ENCODE data around the gene G3BP2.

Gene G3BP2

DNA sequence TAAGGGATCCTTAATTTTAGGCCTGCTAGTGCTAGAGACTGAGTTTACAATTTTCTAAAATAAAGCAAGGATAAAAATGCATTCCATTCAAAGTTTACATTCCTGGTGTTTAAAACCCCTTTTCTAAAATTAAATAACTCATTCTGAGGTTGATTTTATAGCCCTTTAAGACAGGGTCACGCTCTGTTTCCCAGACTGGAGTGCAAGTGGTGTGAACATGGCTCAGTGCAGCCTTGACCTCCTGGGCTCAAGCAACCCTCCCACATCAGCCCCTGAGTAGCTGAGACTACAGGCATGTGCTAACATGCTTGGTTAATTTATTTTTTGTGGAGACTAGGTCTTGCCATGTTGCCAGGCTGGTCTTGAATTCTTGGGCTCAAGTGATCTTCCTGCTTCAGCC is 36.0 kb downstream of the G3BP2 start:
- no peak for DNase-seq

DNA sequence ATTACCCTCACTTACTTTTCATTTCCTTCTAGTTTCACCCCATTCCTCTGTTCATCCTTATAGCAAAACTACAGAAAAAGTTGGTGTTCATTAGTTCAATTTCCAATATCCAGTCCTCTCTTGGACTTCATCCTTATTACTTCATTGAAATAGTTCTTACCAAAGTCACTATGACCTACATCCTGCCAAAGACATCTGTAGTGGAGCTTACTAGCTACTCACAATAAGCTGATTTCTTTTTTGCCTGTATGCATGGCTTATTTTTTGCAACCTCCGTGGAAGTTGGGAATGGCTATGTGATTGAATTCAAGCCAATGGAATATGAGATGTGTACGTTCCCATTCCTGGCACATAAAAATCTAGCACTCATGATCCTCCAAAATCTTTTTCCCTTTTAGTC is 38.3 kb downstream of the G3BP2 start:
- no peak for DNase-seq

DNA sequence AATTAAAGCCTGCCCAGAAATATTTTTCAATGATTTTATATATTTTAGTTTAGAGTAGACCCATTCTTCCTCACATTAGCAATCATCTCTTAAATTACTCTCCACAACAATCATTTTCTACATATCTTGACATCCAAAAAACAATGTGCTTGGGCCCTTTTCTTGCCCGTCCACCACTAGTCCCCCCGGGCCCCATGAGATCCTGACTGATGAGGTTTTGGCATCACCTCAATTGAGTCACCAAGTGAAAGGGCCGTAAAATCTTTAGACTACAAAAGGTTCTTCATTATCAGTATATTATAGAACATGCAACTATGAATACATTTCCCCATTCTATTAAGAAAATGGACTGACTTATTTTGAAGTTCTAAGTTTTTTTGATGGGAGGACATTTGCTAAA is 38.9 kb downstream of the G3BP2 start:
- no peak for DNase-seq

DNA sequence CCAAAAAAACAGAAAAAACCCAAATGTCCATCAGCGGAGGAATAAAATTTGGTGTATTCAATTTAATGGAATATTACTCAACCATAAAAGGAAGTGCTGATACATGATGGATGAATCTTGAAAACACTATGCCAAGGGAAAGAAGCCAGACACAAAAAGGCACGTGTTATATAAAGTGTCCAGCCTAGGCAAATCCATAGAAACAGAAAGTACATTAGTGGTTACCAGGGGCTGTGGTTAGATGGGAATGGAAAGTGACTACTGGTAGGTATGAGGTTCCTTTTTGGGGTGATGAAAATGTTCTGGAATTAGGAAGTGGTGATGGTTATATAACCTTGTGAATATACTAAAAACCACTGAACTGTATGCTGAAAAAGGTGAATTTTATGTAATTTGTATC is 39.4 kb downstream of the G3BP2 start:
- DNase-seq: no peak

DNA sequence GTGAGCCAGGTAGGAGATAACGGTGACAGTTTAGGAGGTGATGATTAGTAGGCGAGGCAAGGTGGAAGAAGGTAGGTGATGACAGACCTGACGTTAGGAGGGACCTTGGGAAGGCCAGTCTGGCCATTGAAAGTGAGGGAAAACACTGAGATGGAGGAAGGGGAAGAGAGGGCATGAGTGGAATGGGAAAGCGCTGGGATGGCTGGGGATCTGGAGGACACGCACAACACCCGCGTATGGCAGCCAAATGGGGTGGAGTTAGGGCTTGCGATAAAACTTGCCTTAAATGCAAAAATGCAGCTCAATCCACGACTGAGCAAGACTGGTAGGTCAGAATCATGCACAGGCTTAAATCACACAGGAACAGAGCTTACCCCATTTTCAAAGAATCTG is 42.3 kb downstream of the G3BP2 start:
- no peak for DNase-seq

DNA sequence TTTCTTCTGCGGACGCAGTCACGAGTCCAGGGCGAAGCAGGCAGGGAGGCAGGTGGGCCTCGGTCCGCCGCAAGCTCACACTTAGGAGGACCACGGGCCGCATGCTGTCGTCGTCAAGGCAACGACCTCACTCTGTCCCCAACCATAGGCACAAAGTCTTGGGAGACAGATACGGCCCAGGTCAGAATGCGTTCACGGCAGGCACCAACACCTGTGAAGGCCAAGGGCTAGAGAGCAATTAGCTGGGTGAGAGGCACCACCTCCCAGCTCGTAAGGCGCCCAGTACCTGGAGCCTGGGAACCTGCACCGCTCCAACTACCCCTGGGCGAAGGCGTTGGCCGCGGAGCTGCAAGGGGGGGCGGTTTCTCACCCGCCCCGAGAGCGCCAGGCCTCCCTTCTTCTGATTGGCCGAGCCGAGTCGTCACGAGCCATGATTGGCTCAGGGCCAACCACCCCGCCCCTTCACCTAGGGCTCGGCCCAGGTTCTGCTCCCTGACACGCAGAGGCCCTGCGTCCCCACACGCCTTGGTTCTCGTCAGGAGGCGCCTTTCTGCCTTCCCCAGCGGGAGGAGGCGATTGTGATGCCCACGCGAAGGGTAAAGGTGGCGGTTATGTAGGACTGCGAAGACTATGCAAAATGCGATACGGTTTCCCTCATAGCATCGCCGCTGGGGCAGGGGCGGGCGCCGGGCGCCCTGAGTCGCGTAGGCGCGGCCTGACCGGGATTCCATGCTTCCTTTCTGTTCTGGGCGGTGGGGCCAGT is 42.9 kb downstream of the G3BP2 start, which contains the start of gene CDKL2:
Gene CDKL2 (minus strand): TSS at position 355 of the 763 bp plus-strand sequence. CDS start 4,540 bp downstream, outside the sequence.
- peak; percentile 97 for DNase-seq

DNA sequence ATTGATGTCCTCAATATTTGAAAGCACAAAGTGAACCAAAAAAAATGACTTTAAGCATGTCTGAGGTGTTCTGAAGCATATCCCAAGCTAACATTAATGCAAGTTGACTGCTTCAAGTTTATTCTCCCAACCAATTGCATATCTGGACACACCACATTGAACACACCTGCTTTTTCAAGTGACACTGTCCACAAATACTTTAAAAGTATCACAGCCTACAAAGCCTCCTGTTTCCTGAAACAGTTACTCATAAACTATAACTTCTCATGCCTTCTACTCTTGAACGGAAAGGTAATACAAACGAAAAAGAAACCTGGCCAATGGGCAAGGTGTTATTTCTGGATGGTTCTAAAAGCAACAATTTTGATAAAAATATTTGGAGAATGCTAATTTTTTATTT is 44.0 kb downstream of the G3BP2 start:
- DNase-seq: no peak

DNA sequence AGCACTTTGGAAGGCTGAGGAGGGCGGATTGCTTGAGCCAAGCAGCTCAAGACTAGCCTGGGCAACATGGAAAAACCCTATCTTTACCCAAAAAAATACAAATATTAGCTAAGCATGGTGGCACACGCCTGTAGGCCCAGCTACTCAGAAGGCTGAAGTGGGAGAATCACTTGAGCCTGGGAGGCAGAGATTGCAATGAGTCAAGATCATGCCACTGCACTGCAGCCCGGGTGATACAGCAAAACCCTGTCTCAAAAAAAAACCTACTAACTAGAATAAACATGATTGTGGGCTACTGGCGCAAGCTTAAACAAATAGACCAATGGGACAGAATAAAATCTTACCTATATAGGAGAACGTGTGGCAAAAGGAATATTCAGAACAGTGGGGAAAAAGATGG is 50.2 kb downstream of the G3BP2 start:
- no peak for DNase-seq

DNA sequence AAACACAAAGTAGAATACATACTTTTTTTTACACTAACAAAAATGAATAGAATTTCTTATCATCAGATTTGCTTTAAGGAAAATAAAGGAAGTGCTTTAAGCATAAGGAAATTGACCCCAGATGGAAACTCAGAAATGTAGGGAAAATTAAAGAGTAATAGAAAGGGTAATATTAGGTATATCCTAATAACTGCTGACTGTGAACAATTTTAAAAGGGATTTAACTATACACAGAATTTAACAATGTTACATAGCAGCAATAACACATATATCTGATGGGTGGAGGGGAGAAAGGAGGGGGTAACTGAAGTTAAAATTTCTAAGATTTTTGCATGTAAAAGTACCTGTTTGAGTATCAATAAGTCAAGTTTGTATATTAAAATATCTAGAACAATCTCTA is 51.5 kb downstream of the G3BP2 start:
- DNase-seq: no peak

DNA sequence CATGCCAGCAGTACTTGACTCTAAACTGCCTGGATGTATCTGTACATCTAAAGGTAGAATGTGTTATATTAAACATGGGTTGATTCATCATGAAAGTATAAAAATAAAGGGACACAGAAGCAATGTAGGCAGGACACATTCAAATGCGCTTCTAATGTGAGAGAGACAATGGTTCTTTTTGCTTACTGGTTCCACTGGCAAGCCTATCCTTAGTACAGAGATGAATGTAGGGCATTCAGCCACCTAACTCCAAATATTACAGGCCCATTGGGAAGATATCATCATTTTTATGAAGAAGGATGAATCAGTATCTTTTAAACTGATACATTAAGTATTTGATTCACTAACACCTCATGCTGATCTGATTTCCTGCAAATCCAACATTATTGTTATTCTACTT is 60.9 kb downstream of the G3BP2 start:
- DNase-seq: no peak

DNA sequence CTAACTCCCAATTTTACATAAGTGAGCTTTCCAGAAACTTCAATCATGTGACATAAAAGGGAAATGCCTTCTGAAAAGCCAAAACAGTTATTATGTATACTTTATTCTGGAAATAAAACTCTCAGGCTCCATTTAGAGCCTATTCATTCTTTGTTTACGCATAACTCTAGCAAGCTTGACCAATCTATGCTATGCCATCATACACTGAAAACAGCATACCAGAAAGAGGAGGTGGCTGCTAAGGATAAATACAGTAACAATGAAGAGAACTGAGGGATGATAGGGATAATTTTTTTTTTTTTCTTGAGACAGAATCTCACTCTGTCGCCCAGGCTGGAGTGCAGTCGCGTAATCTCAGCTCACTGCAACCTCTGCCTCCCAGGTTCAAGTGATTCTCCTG is 67.3 kb downstream of the G3BP2 start:
- DNase-seq: no peak

DNA sequence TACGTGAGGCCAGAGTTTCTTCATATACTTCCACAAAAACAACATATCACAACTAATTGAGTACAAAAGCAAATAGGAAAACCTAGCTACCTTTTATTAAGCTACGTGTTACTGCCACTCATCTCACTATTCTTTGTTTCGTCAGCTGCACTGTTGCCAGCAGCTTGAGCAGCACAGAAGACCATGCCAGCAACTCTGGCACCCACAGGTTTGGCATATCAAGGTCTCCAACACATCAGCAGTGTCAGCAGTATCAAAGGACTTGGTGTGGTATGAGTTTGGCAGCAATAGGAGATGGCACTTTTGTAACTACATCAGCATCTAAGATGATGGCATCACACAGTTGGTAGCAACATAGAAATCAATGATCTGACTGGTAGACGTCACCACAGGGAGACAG is 73.6 kb downstream of the G3BP2 start:
- DNase-seq: no peak

DNA sequence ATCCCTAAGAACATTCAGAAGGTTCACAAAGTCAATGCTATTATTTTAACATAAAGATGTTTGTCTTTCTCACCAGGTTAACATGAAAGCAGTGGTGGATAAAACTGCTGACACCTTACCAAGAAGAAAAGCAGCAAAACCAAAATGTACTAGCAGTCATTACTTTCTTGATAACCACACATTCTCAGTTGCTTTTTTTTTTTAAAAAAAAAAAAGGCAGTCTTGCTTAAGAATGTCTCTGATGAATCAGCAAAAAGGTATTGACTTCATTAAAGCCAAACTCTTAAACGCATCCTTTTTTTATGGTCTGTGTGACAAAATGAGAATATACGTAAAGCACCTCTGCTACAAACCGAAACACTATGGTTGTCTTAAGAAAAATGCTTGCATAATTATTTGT is 74.8 kb downstream of the G3BP2 start:
- DNase-seq: no peak

DNA sequence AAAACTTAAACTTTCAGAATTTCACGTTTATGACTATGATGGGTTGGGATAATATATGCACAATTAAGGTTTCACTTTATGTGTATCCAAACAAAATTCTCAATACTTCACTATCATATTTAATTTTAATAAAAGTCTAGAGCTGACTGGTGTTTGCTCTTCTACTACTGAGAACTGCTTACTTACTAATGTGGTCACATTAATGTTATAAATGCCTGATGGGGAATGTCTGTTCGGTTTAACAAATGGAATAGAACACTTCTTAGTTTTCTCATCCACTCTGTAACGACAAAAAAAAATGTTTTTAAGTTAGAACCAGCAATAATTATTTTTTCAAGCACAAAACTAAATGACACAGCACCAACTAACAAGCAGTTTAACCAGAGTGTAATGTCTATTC is 77.2 kb downstream of the G3BP2 start:
- no peak for DNase-seq

DNA sequence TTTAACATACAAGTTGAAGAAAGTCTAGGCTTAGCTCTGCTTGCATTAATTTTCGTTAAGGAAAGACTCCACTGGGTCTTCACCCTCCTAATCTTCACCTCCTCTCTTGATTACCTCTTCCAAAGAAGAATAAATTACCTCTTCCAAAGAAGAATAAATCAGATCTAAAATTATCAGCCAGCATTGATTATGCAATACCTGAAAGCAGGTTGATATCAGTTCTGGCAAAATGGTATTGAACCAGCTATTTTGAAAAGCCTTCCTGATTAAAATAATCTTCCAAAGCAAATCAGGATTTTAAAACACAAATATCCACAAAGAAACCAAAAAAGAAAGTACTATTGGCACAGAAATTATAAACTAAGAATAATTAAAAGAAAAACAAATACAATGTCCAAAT is 79.8 kb downstream of the G3BP2 start:
- no peak for DNase-seq

Measured in CD4-positive, alpha-beta T cell treated with Interleukin-17A for 4 hours (primary cell).